Peyer's patch (tissue), 4 donors: ENCODE results near the gene MAN1A1. TPM values are rescaled to one million over a fixed set of nuclear protein-coding genes. Genes with fewer than 3 reads are reported as not detected.
A peak's percentile ranks its signal among the peaks of the same experiment; 100 is the strongest.

Source experiments
- DNase-seq, 3 donors: peaks; one replicate each; pipeline ENCODE4 v3.0.0-alpha.2; 2017 to 2019
- H3K27ac ChIP-seq, 4 donors: fragments of 200-600 bp; sonication (generic); one replicate each; pipeline ENCODE4 v1.5.1; 2016 to 2019
- H3K27me3 ChIP-seq, 2 donors: fragments of 200-600 bp; sonication (generic); one replicate each; pipeline ENCODE4 v1.5.1; 2019
- H3K36me3 ChIP-seq, 3 donors: fragments of 200-600 bp; sonication (generic); one replicate each; pipeline ENCODE4 v1.5.1; 2016 to 2019
- H3K4me1 ChIP-seq, 4 donors: fragments of 200-600 bp; sonication (generic); one replicate each; pipeline ENCODE4 v1.5.1; 2016 to 2019
- H3K4me3 ChIP-seq, 4 donors: fragments of 200-600 bp; sonication (generic); 1 replicate in 3 of 4; 2 replicates in 1 of 4; pipeline ENCODE4 v1.5.1; 2016 to 2019; ENCODE audit warnings: mild to moderate bottlenecking in 1 of 4
- H3K9me3 ChIP-seq, 4 donors: fragments of 200-600 bp; sonication (generic); one replicate each; pipeline ENCODE4 v1.5.1; 2016 to 2019; ENCODE audit warnings: mild to moderate bottlenecking in 1 of 4
- CTCF ChIP-seq, 6 experiments: fragments of 450-650 bp in 4 of 6; fragments of 200-600 bp in 2 of 6; sonication (generic) in 1 of 6; IDR thresholded peaks; one replicate each; pipeline ENCODE4 v1.5.1; 2017 to 2019; ENCODE audit warnings: antibody characterized with exemption in 6 of 6, mild to moderate bottlenecking in 3 of 6, moderate library complexity in 1 of 6
- POLR2A ChIP-seq, 2 donors: fragments of 450-650 bp; IDR thresholded peaks; one replicate each; pipeline ENCODE4 v1.5.1; 2017; ENCODE audit warnings: antibody characterized with exemption in 2 of 2, mild to moderate bottlenecking in 2 of 2, moderate library complexity in 2 of 2
- total RNA-seq, 4 donors: library from RNA; depleted of rRNA; stranded (reverse); fragments of >200 nt; gene quantifications; one replicate each; pipeline ENCODE4 v1.1.0, GENCODE V29; 2016

The MAN1A1 gene
- total RNA-seq, 4 donors from 2014 or later = 43.7 to 158 (median 103) TPM

- H3K4me3 ChIP-seq = no peak overlapping the region
- H3K27me3 ChIP-seq = no peaks in the 10 kb centered on the region
- no peak for TF ChIP-seq POLR2A (IDR thresholded peaks at IDR 0.05)
- H3K9me3 ChIP-seq = no peaks in the 10 kb centered on the region
- no peak overlapping the region for H3K27ac ChIP-seq
- H3K36me3 ChIP-seq = peaks cover 0 to 4% (median 0%) of the 10 kb centered on the region in 3 donors
- peaks cover 0 to 11% (median 3%) of the 10 kb centered on the region in 4 donors for H3K4me1 ChIP-seq
- no peak for DNase-seq
Measured at GRCh38 chr6:119334535-119335264, 14.9 kb downstream of the MAN1A1 start.

- Histone ChIP-seq H3K4me1 (peaks cover 0 to 11% (median 3%) of the 10 kb centered on the region in 4 donors), H3K27me3 (no peaks in the 10 kb centered on the region), H3K27ac (no peak overlapping the region), H3K9me3 (no peaks in the 10 kb centered on the region), H3K4me3 (no peak overlapping the region), H3K36me3 (peaks cover 0 to 10% (median 0%) of the 10 kb centered on the region in 3 donors)
- no peak for DNase-seq
- TF ChIP-seq POLR2A (IDR thresholded peaks at IDR 0.05) (no peak), CTCF (IDR thresholded peaks at IDR 0.05) (peak; percentile 16 to 74 (median 60))
Measured at GRCh38 chr6:119333707-119334295, 15.8 kb downstream of the MAN1A1 start.

DNA sequence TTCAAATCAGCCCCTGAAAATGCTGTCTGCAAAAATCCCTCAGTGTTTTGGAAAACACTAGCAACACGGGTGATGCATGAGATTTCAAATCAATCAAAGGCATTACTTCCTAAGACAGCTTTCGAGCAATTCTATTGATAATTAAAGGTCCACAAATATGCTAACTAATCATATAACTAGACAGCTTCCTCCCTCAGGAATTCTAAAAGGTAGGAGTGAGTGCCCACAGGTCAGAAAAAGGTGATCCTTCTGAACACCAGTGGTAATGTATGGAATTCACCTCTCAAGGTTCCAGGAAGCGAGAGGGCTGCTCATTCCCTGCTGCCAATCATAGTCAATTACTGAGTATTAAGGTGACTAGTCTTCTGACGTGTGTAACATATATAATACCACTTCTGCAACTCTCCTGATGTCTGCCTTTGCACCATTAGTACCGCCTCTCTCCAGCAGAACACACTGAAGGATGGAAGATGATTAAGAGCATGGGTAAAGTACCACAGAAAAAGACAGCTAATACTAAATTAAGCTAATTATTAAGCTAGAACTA is 16.4 kb downstream of the MAN1A1 start:
- H3K4me3 ChIP-seq = no peak overlapping the region
- H3K9me3 ChIP-seq = no peaks in the 10 kb centered on the region
- peaks cover 0 to 6% (median 3%) of the 10 kb centered on the region in 4 donors for H3K4me1 ChIP-seq
- no peak for TF ChIP-seq POLR2A (IDR thresholded peaks at IDR 0.05)
- no peak for TF ChIP-seq CTCF (IDR thresholded peaks at IDR 0.05)
- DNase-seq = no peak
- no peak overlapping the region for H3K27ac ChIP-seq
- H3K27me3 ChIP-seq = no peaks in the 10 kb centered on the region
- peaks cover 0 to 10% (median 0%) of the 10 kb centered on the region in 3 donors for H3K36me3 ChIP-seq

- no peaks in the 10 kb centered on the region for H3K9me3 ChIP-seq
- TF ChIP-seq CTCF (IDR thresholded peaks at IDR 0.05) = no peak
- TF ChIP-seq POLR2A (IDR thresholded peaks at IDR 0.05) = no peak
- no peak for DNase-seq
- no peaks in the 10 kb centered on the region for H3K27me3 ChIP-seq
- no peak overlapping the region for H3K4me3 ChIP-seq
- H3K27ac ChIP-seq = no peak overlapping the region
- H3K36me3 ChIP-seq = peaks cover 0 to 17% (median 0%) of the 10 kb centered on the region in 3 donors
- H3K4me1 ChIP-seq = peaks cover 0 to 6% (median 2%) of the 10 kb centered on the region in 4 donors
Measured at GRCh38 chr6:119331663-119332286, 17.8 kb downstream of the MAN1A1 start.

DNA sequence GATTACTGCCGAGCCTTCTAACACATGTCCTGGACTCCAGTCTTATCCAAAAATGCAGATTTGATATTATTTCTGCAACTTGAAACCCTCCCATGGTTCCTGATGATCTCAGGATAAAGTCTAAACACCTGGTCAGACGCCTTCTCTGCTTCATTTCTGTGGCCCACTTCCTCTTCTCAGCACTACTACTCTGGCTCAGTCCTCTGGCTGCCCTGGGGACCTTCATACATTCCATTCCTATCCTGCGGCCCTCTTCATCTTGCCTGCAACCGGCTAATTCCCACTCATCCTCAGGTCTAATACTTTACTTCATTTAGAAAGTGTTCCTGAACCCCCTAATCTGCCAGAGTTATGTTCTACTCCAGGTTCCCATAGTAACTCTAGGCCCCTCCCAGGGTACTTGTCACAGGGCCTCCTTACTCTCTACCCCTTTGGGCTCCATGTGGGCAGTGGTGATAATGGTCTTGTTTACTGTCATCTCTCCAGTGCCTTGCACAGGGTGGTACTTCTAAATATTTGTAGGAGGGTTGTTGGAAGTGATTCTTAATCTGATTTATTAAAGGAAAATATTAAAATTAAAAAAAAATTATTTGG is 18.9 kb downstream of the MAN1A1 start:
- Histone ChIP-seq H3K9me3 (no peaks in the 10 kb centered on the region), H3K4me3 (no peak overlapping the region), H3K27ac (no peak overlapping the region), H3K27me3 (no peaks in the 10 kb centered on the region), H3K4me1 (peaks cover 0 to 6% (median 2%) of the 10 kb centered on the region in 4 donors), H3K36me3 (peaks cover 0 to 28% (median 0%) of the 10 kb centered on the region in 3 donors)
- TF ChIP-seq POLR2A (IDR thresholded peaks at IDR 0.05) (no peak), CTCF (IDR thresholded peaks at IDR 0.05) (no peak)
- DNase-seq = no peak
